Measurements from ENCODE around the gene ANKIB1. TPM values are rescaled to one million over a fixed set of nuclear protein-coding genes. Genes with fewer than 3 reads are reported as not detected.

The ANKIB1 gene
- total RNA-seq, 3 donors from 2014 or later, result 34.7 to 74.8 (median 40.9) TPM

DNA sequence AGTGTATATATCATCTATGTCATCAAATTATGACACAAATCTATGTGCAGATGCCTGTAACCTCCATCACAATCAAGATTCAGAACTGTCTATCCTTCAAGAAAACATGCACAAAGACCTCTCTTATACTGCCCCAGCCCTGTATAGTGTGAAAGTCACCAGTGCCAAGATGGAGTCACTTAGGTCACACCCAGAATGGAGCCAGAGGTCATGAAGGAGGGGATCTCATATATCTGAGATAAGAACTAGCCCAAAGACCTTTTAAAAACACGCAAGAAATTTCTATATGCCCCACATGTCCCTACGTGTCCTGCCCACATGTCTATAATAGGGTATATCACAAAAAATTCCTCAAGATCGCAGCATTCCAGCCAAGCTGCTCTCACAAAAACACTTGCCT is 181.4 kb downstream of the ANKIB1 start:
- no peaks in the 10 kb centered on the region for H3K36me3 ChIP-seq (ENCODE audit: low read depth)
- H3K4me1 ChIP-seq (ENCODE audit: low read depth), result peaks cover 3% of the 10 kb centered on the region
- no peak for ATAC-seq
- no peaks in the 10 kb centered on the region for H3K9me3 ChIP-seq
- DNase-seq, result no peak
- no peak overlapping the region for H3K4me3 ChIP-seq
- TF ChIP-seq, protein P1, sequence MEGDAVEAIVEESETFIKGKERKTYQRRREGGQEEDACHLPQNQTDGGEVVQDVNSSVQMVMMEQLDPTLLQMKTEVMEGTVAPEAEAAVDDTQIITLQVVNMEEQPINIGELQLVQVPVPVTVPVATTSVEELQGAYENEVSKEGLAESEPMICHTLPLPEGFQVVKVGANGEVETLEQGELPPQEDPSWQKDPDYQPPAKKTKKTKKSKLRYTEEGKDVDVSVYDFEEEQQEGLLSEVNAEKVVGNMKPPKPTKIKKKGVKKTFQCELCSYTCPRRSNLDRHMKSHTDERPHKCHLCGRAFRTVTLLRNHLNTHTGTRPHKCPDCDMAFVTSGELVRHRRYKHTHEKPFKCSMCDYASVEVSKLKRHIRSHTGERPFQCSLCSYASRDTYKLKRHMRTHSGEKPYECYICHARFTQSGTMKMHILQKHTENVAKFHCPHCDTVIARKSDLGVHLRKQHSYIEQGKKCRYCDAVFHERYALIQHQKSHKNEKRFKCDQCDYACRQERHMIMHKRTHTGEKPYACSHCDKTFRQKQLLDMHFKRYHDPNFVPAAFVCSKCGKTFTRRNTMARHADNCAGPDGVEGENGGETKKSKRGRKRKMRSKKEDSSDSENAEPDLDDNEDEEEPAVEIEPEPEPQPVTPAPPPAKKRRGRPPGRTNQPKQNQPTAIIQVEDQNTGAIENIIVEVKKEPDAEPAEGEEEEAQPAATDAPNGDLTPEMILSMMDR (IDR thresholded peaks at IDR 0.05), result no peak
- intact Hi-C loops (cut with DNase I, micrococcal nuclease), result no loop called here

DNA sequence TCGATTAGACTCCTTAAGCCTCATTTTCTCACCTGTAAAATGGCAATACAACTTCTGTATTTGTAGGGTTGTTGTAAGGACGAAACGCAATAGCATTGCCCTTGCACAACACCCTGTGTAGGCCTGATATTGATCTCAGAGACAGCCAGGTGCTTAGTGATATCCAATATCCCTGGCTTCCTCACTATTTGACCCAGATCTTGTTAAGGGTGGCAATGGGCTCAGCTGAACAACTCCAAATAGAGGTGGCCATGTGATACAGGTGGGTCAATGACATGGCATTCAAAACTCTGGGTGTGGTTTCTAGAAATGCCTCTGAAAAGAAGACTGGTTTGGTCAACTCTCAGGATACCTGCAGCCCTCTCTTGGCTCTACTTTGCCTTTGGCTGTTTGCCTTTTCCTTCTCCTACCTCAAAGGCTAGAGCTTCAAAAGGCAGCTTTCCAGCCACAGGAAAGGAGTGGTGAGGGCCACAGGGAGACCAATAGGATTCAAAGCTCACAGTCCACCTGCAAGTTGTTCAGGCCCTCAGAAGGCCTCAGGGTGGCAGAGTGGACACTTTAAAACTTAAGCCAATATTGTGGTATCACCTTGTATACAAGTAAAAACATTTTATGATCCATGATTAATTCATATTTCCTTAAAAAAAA is 186.6 kb downstream of the ANKIB1 start:
- intact Hi-C loops (cut with DNase I, micrococcal nuclease), result no loop called here
- DNase-seq (no peak), ATAC-seq (no peak)
- no peaks in the 10 kb centered on the region for H3K9me3 ChIP-seq
- H3K4me3 ChIP-seq, result no peak overlapping the region
- TF ChIP-seq, protein P1 (IDR thresholded peaks at IDR 0.05), result no peak
- no peaks in the 10 kb centered on the region for H3K36me3 ChIP-seq (ENCODE audit: low read depth)
- no peaks in the 10 kb centered on the region for H3K4me1 ChIP-seq (ENCODE audit: low read depth)

DNA sequence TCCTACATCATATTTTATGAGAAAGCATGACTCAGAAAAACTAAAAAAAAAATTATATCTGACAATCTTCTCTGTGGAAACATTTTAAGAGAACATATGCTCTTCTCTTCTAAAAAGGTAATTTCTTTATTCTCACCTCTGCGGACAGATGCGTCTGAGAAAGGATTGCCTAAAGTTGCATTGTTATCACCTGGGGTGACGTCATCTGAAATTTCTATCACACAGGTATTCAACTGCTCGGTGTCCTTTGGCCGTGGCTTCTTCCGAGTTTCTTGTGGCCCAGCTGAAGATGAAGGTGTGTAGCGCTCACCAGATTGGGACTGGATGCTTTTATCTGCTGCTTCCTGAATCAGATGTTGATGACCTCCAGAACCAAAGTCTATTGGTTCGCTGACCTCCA is 187.2 kb downstream of the ANKIB1 start:
- ATAC-seq (no peak), DNase-seq (no peak)
- no peak overlapping the region for H3K4me3 ChIP-seq
- H3K36me3 ChIP-seq (ENCODE audit: low read depth), result no peaks in the 10 kb centered on the region
- no peaks in the 10 kb centered on the region for H3K9me3 ChIP-seq
- TF ChIP-seq, protein P1 (IDR thresholded peaks at IDR 0.05), result no peak
- no peaks in the 10 kb centered on the region for H3K4me1 ChIP-seq (ENCODE audit: low read depth)
- intact Hi-C loops (cut with DNase I, micrococcal nuclease), result no loop called here

DNA sequence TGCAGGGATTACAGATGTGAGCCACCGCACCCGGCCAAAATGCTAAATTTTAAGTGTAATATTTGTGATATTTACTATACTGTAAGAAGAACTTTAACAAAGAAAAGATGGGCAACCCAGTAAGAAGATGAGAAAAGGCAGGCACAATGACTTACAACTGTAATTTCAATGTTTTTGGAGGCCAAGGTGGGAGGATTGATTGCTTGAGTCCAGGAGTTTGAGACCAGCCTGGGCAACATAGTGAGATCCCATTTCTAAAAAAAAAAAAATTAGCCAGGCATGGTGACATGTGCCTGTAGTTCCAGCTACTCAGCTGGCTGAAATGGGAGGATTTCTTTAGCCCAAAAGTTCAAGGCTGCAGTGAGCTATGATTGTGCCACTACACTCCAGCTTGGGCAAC is 189.8 kb downstream of the ANKIB1 start:
- Histone ChIP-seq H3K36me3 (ENCODE audit: low read depth) (no peaks in the 10 kb centered on the region), H3K4me3 (no peak overlapping the region), H3K4me1 (ENCODE audit: low read depth) (no peaks in the 10 kb centered on the region), H3K9me3 (no peaks in the 10 kb centered on the region)
- DNase-seq (no peak), ATAC-seq (no peak)
- TF ChIP-seq, protein P1 (IDR thresholded peaks at IDR 0.05), result no peak
- intact Hi-C loops (cut with DNase I, micrococcal nuclease), result no loop called here

DNA sequence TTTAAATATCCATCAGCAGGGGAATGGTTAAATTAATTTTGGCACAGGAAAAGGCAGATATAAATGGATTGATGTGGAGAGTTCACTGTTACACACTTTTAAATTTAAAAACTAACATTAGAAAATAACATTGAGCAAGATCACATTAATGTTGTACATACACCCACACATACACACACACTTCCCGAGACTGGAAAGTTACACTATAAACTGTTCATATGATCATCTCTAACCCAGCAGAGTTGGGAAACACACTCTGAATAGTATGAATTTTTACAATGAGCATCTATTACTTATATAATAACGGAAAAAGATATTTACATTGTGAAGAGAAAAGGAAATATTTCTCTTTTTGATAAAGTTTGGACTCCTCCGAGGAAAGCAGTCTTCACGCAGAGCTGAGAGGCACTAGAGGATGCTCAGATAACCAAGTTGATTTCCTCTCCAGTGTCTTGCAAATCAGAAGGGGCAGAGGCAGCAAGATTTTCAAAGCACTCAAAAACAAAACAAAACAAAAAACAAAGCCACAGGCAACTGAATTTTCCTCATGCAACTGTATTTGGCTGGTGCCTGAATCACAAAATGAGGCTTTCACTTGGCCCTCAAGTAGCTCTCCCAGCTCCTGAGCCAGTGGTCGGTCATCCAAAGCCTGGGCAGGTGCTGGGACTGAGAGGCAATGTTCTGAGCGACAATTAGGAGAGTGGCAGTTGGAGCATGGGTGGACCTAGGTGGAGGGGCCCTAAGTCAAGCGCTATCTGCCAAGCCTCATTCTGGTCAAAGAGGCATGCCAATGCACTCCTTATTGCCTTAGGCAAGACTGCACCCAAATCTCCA is 191.1 kb downstream of the ANKIB1 start:
- DNase-seq (no peak), ATAC-seq (no peak)
- TF ChIP-seq, protein P1 (IDR thresholded peaks at IDR 0.05), result no peak
- Histone ChIP-seq H3K36me3 (ENCODE audit: low read depth) (no peaks in the 10 kb centered on the region), H3K4me3 (no peak overlapping the region), H3K9me3 (no peaks in the 10 kb centered on the region), H3K4me1 (ENCODE audit: low read depth) (no peaks in the 10 kb centered on the region)
- intact Hi-C loops (cut with DNase I, micrococcal nuclease), result no loop called here
